HepG2 (cell line): Measurements from ENCODE around the gene SEPTIN3.

Experiments used
- BHLHE40 ChIP-seq: IDR thresholded peaks from 2 replicates; pipeline ENCODE4 v1.6.1; 2011; ENCODE audit warnings: low read length, improper control_type of control experiment
- IKZF4 ChIP-seq: sonication (generic); formaldehyde crosslinking; IDR thresholded peaks from 2 replicates; pipeline ENCODE4 v1.5.1; 2020; ENCODE audit warnings: borderline replicate concordance, mild to moderate bottlenecking, low read depth, missing genetic modification reagents; ENCODE audit errors: not compliant biosample characterization
- POLR2A ChIP-seq, 2 experiments: IDR thresholded peaks; 2 replicates each; pipeline ENCODE4 v1.6.1; 2011; ENCODE audit warnings: low read depth in 2 of 2, low read length in 2 of 2, mild to moderate bottlenecking in 1 of 2, moderate library complexity in 1 of 2; ENCODE audit not compliant: insufficient read depth in 1 of 2
- POLR2G ChIP-seq: fragments of 200-400 bp; formaldehyde crosslinking; IDR thresholded peaks from 2 replicates; pipeline ENCODE4 v1.6.1; 2018; ENCODE audit warnings: mild to moderate bottlenecking, low read depth, low read length, moderate library complexity
- RXRA ChIP-seq: sonication (generic); formaldehyde crosslinking; IDR thresholded peaks from 2 replicates; pipeline ENCODE4 v1.5.1; 2020; ENCODE audit warnings: missing genetic modification reagents
- TCF7L2 ChIP-seq: IDR thresholded peaks from 2 replicates; pipeline ENCODE4 v1.6.1; 2011; ENCODE audit warnings: mild to moderate bottlenecking, low read depth, low read length, moderate library complexity
- TEAD2 ChIP-seq: sonication (generic); formaldehyde crosslinking; IDR thresholded peaks from 2 replicates; pipeline ENCODE4 v1.9.0; 2021; ENCODE audit warnings: missing genetic modification reagents
- ZNF230 ChIP-seq: sonication (generic); formaldehyde crosslinking; IDR thresholded peaks from 2 replicates; pipeline ENCODE4 v1.4.0; 2020; ENCODE audit warnings: mild to moderate bottlenecking, missing genetic modification reagents
- ZNF709 ChIP-seq: sonication (generic); formaldehyde crosslinking; IDR thresholded peaks from 2 replicates; pipeline ENCODE4 v1.5.0; 2020; ENCODE audit warnings: mild to moderate bottlenecking, missing genetic modification reagents
- TF ChIP-seq, protein P1 (sequence below): sonication (generic); formaldehyde crosslinking; IDR thresholded peaks from 2 replicates; pipeline ENCODE4 v1.5.0; 2020; ENCODE audit warnings: mild to moderate bottlenecking, missing genetic modification reagents, moderate library complexity
- TF ChIP-seq, protein P2 (sequence below): sonication (generic); formaldehyde crosslinking; IDR thresholded peaks from 2 replicates; pipeline ENCODE4 v1.5.1; 2020; ENCODE audit warnings: missing genetic modification reagents, mild to moderate bottlenecking, borderline replicate concordance

DNA sequence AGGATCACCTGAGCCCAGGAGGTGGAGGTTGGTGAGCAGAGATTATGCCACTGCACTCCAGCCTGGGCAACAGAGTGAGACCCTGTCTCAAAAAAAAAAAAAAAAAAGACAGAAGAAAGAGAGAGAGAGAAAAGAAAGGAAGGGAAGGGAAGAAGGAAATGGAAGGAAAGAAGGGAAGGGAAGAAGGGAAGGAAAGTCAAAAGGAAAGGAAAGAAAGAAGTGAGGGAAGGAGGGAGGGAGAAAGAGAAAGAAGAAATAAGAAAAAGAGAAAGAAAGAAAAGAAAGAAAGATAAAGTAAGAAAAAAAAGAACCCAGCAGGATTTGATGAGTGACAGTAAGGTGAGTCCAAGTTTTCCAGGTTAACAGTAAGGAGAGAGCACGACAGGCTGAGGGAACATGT lies 49.0 kb downstream of the SEPTIN3 start:
- TF ChIP-seq, protein P1, sequence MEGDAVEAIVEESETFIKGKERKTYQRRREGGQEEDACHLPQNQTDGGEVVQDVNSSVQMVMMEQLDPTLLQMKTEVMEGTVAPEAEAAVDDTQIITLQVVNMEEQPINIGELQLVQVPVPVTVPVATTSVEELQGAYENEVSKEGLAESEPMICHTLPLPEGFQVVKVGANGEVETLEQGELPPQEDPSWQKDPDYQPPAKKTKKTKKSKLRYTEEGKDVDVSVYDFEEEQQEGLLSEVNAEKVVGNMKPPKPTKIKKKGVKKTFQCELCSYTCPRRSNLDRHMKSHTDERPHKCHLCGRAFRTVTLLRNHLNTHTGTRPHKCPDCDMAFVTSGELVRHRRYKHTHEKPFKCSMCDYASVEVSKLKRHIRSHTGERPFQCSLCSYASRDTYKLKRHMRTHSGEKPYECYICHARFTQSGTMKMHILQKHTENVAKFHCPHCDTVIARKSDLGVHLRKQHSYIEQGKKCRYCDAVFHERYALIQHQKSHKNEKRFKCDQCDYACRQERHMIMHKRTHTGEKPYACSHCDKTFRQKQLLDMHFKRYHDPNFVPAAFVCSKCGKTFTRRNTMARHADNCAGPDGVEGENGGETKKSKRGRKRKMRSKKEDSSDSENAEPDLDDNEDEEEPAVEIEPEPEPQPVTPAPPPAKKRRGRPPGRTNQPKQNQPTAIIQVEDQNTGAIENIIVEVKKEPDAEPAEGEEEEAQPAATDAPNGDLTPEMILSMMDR: no peak
- TF ChIP-seq RXRA (CRISPR knock-in tag) (no peak), IKZF4 (CRISPR knock-in tag) (no peak), POLR2A (IDR thresholded peaks at IDR 0.05; ENCODE audit: insufficient read depth in 1 of 2, low read depth in 2 of 2, low read length in 2 of 2) (no peak), BHLHE40 (no peak), TEAD2 (no peak), ZNF709 (CRISPR knock-in tag) (no peak), TCF7L2 (no peak), ZNF230 (CRISPR knock-in tag) (no peak), POLR2G (no peak)
- TF ChIP-seq, protein P2, sequence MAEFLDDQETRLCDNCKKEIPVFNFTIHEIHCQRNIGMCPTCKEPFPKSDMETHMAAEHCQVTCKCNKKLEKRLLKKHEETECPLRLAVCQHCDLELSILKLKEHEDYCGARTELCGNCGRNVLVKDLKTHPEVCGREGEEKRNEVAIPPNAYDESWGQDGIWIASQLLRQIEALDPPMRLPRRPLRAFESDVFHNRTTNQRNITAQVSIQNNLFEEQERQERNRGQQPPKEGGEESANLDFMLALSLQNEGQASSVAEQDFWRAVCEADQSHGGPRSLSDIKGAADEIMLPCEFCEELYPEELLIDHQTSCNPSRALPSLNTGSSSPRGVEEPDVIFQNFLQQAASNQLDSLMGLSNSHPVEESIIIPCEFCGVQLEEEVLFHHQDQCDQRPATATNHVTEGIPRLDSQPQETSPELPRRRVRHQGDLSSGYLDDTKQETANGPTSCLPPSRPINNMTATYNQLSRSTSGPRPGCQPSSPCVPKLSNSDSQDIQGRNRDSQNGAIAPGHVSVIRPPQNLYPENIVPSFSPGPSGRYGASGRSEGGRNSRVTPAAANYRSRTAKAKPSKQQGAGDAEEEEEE (CRISPR knock-in tag): no peak
